Spleen (tissue), 11 donors: ENCODE measurements around the gene RAP1GAP. TPM values are rescaled to one million over a fixed set of nuclear protein-coding genes. Genes with fewer than 3 reads are reported as not detected.

Experiments used
- DNase-seq: peaks from one replicate; pipeline ENCODE4 v3.0.0-alpha.2; 2020
- H3K27ac ChIP-seq, 8 donors: fragments of 200-600 bp; sonication (generic) in 7 of 8; 1 replicate in 4 of 8; 2 replicates in 4 of 8; pipeline versions ENCODE4 v1.5.0 to v1.8.0; 2016 to 2021; ENCODE audit warnings: inconsistent platforms in 4 of 8, mild to moderate bottlenecking in 4 of 8, moderate library complexity in 1 of 8
- H3K27me3 ChIP-seq, 7 donors: fragments of 200-600 bp; sonication (generic) in 6 of 7; replicated peaks in 1 of 7; 1 replicate in 4 of 7; 2 replicates in 3 of 7; pipeline versions ENCODE4 v1.5.0 to v1.8.0; 2016 to 2021; ENCODE audit warnings: inconsistent platforms in 3 of 7, mild to moderate bottlenecking in 1 of 7
- H3K36me3 ChIP-seq, 6 donors: fragments of 200-600 bp; sonication (generic) in 5 of 6; 1 replicate in 4 of 6; 2 replicates in 2 of 6; pipeline versions ENCODE4 v1.5.0 to v1.8.0; 2016 to 2021; ENCODE audit warnings: inconsistent platforms in 2 of 6
- H3K4me1 ChIP-seq, 6 donors: fragments of 200-600 bp; sonication (generic) in 5 of 6; 1 replicate in 3 of 6; 2 replicates in 3 of 6; pipeline versions ENCODE4 v1.5.0 to v1.8.0; 2016 to 2021; ENCODE audit warnings: inconsistent platforms in 3 of 6
- H3K4me3 ChIP-seq, 8 donors: fragments of 200-600 bp; sonication (generic) in 7 of 8; 1 replicate in 4 of 8; 2 replicates in 4 of 8; pipeline versions ENCODE4 v1.5.0 to v1.8.0; 2016 to 2021; ENCODE audit warnings: inconsistent platforms in 4 of 8, mild to moderate bottlenecking in 4 of 8, moderate library complexity in 2 of 8
- H3K9me3 ChIP-seq, 8 donors: fragments of 200-600 bp; sonication (generic) in 7 of 8; 1 replicate in 4 of 8; 2 replicates in 4 of 8; pipeline versions ENCODE4 v1.5.0 to v1.8.0; 2016 to 2021; ENCODE audit warnings: inconsistent platforms in 4 of 8
- CTCF ChIP-seq, 11 experiments: fragments of 200-600 bp in 7 of 11; fragments of 450-650 bp in 4 of 11; sonication (generic) in 4 of 11; IDR thresholded peaks in 8 of 11; conservative IDR thresholded peaks in 3 of 11; 1 replicate in 7 of 11; 2 replicates in 4 of 11; pipeline versions ENCODE4 v1.4.0 to v1.8.0; 2016 to 2021; ENCODE audit warnings: antibody characterized with exemption in 11 of 11, inconsistent platforms in 4 of 11, mild to moderate bottlenecking in 1 of 11
- POLR2A ChIP-seq, 3 donors: fragments of 450-650 bp; IDR thresholded peaks; one replicate each; pipeline ENCODE4 v1.5.1; 2017; ENCODE audit warnings: antibody characterized with exemption in 3 of 3, mild to moderate bottlenecking in 1 of 3
- POLR2AphosphoS5 ChIP-seq, 3 donors: sonication (generic); formaldehyde crosslinking; IDR thresholded peaks; one replicate each; pipeline ENCODE4 v1.5.1; 2017; ENCODE audit warnings: antibody characterized with exemption in 3 of 3
- WGBS, 5 donors: extraction: QIAGEN DNeasy Blood & Tissue Kit in 3 of 5; methylation state at CpG; one replicate each; pipeline versions ENCODE4 v1.1.5 to v1.1.7; 2013 to 2018; 5-methylcytosine and 5-hydroxymethylcytosine counted together
- intact Hi-C: fragments of 100-400 bp; cut with DNase I; formaldehyde crosslinking; loops from one replicate; pipeline ENCODE4 v1.15.0; 2023; ENCODE audit warnings: low total_unique reads
- polyA plus RNA-seq, 3 donors: library from polyadenylated mRNA; stranded (reverse); fragments of 200-250 nt; gene quantifications; one replicate each; pipeline ENCODE4 v1.2.1, GENCODE V29; 2013
- total RNA-seq, 7 donors: library from RNA; depleted of rRNA in 3 of 7; stranded (reverse); fragments of >200 nt in 3 of 7; fragmentation: NEBNext Ultra II Directional in 4 of 7; extraction: Animal tissue kit (Norgen Biotek cat#: 25700) in 4 of 7; gene quantifications; one replicate each; pipeline versions ENCODE4 v1.1.0 to v1.2.1, GENCODE V29; 2016 to 2021
- donor health status: healthy with polysubstance abuse.
- donor health status: DM: no; HTN: no; CAD: no; lungs with moderate emphysema.
- donor health status: DM: no; HTN: no; CAD: no.
- donor health status: Bipolar disorder and iron deficiency.
- donor health status: healthy.
- donor health status: DM: no; HTN: no; CAD: no.
- donor health status: DM: yes; HTN: yes; CAD: no.

The RAP1GAP gene
- total and polyA plus RNA-seq, 10 donors: 0.30 to 12.1 (median 0.86) TPM

DNA sequence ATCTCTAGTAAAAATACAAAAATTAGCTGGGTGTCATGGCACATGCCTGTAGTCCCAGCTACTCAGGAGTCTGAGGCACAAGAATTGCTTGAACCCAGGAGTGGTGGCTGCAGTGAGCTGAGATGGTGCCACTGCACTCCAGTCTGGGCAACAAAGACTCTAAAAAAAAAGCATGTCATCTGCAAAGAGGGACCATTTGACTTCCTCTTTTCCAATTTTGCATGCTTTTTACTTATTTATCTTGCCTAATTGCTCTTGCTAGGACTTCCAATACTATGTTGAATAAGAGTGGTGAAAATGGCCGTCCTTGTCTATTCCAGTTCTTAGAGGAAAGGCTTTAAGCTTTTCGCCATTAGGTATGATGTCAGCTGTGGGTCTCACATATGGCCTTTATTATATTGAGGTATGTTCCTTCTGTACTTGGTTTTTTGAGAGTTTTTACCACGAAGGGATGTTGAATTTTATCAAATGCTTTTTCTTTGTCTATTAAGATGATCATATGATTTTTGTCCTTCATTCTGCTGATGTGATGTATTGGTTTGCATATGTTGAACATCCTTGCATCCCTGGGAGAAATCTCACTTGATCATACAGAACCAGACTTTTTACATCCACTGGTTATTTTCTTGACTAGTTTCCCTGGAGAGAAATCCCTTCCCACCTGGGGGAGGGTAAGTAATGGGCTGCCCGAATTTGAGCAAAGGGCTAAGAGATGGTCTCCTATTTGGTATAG, 17.0 kb upstream of the RAP1GAP start:
- no peak for DNase-seq
- no peak overlapping the region for H3K27ac ChIP-seq
- H3K4me1 ChIP-seq: no peaks in the 10 kb centered on the region
- 93 to 98% (median 97%) methylated on average over 4 of the region's 4 CpGs for WGBS, 5 donors
- H3K36me3 ChIP-seq: peaks cover 5 to 100% (median 64%) of the 10 kb centered on the region in 6 donors
- no peak overlapping the region for H3K4me3 ChIP-seq
- no peaks in the 10 kb centered on the region for H3K27me3 ChIP-seq
- TF ChIP-seq POLR2AphosphoS5 (IDR thresholded peaks at IDR 0.05) (no peak), CTCF (IDR thresholded peaks at IDR 0.05 in 8 of 11, conservative IDR thresholded peaks at IDR 0.05 in 3 of 11) (no peak), POLR2A (IDR thresholded peaks at IDR 0.05) (no peak)
- H3K9me3 ChIP-seq: no peaks in the 10 kb centered on the region
- intact Hi-C loops: no loop called here

GRCh38 chr1:21681426-21681825, 12.3 kb upstream of the RAP1GAP start:
- TF ChIP-seq POLR2AphosphoS5 (IDR thresholded peaks at IDR 0.05) (no peak), CTCF (IDR thresholded peaks at IDR 0.05 in 8 of 11, conservative IDR thresholded peaks at IDR 0.05 in 3 of 11) (no peak), POLR2A (IDR thresholded peaks at IDR 0.05) (no peak)
- H3K27ac ChIP-seq: no peak overlapping the region
- no peak for DNase-seq
- 91 to 96% (median 93%) methylated on average over 9 of the region's 9 CpGs for WGBS, 5 donors
- intact Hi-C loops: no loop called here
- H3K36me3 ChIP-seq: peaks cover 0 to 99% (median 52%) of the 10 kb centered on the region in 6 donors
- no peaks in the 10 kb centered on the region for H3K9me3 ChIP-seq
- no peaks in the 10 kb centered on the region for H3K4me1 ChIP-seq
- no peak overlapping the region for H3K4me3 ChIP-seq
- no peaks in the 10 kb centered on the region for H3K27me3 ChIP-seq

DNA sequence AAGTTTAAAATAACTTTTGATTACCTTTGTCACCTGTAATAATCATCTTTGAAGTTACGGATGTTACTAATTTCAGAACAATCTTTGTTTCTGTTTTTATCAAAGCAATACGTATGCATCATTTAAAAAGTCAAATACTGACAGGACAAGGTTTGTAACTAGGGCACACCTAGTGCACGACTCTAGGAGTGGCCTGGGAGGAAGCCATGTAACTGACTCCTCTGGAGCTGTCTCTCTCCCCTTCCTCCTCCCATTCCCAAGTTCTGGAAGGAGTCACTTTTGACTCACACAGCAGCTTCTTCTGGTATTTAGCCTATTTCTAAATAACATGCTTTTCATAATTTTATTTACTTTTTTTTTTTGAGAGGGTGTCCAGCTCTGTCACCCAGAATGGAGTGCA, 11.8 kb upstream of the RAP1GAP start:
- Histone ChIP-seq H3K4me3 (no peak overlapping the region), H3K27me3 (no peaks in the 10 kb centered on the region), H3K36me3 (peaks cover 0 to 94% (median 47%) of the 10 kb centered on the region in 6 donors), H3K4me1 (no peaks in the 10 kb centered on the region), H3K27ac (no peak overlapping the region), H3K9me3 (no peaks in the 10 kb centered on the region)
- TF ChIP-seq CTCF (IDR thresholded peaks at IDR 0.05 in 8 of 11, conservative IDR thresholded peaks at IDR 0.05 in 3 of 11): no peak
- no peak for TF ChIP-seq POLR2AphosphoS5 (IDR thresholded peaks at IDR 0.05)
- no peak for TF ChIP-seq POLR2A (IDR thresholded peaks at IDR 0.05)
- WGBS, 5 donors: 65 to 83% (median 79%) methylated on average over 3 of the region's 3 CpGs
- DNase-seq: no peak
- intact Hi-C loops: no loop called here

DNA sequence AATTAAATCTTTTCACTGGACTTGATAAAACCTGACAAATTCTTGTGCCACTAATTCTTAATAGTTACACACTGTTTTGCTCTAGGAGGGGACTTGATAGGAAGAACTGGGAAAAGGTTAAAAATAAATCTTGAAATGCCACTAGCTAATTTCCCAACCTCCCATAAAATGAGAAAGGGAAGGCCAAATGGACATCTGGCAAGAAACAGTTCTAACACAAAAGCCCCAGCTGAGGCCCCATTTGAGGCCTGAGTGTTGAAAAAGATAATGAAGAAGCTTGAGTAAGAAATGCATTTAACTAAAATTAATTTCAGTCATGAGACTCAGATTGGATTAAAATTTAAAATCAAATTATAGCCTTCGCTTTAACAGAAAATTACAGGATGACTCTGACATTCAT, 11.2 kb upstream of the RAP1GAP start:
- Histone ChIP-seq H3K27me3 (no peaks in the 10 kb centered on the region), H3K4me1 (no peaks in the 10 kb centered on the region), H3K4me3 (no peak overlapping the region), H3K36me3 (peaks cover 0 to 89% (median 42%) of the 10 kb centered on the region in 6 donors), H3K27ac (no peak overlapping the region), H3K9me3 (no peaks in the 10 kb centered on the region)
- intact Hi-C loops: no loop called here
- TF ChIP-seq CTCF (IDR thresholded peaks at IDR 0.05 in 8 of 11, conservative IDR thresholded peaks at IDR 0.05 in 3 of 11): no peak
- no peak for TF ChIP-seq POLR2A (IDR thresholded peaks at IDR 0.05)
- no peak for TF ChIP-seq POLR2AphosphoS5 (IDR thresholded peaks at IDR 0.05)
- 96 to 100% (median 96%) methylated on average over 1 of the region's 1 CpG for WGBS, 5 donors
- no peak for DNase-seq
